ENCODE measurements around the gene GARIN5B. TPM values are rescaled to one million over a fixed set of nuclear protein-coding genes. Genes with fewer than 3 reads are reported as not detected.
A peak's percentile ranks its signal among the peaks of the same experiment; 100 is the strongest.
"Not testable (repeated sequence)": the region's sequence is repeated elsewhere in the genome, so short reads cannot be mapped to it uniquely, and the experiment has no call there.

GARIN5B gene
- total RNA-seq, 6 donors from 2014 or later, result not detected

- TF ChIP-seq POLR2A (IDR thresholded peaks at IDR 0.05) (no peak), EP300 (IDR thresholded peaks at IDR 0.05) (no peak), POLR2AphosphoS5 (IDR thresholded peaks at IDR 0.05) (no peak), CTCF (IDR thresholded peaks at IDR 0.05) (no peak)
- DNase-seq, result no peak
- Histone ChIP-seq H3K27ac (no peak overlapping the region), H3K4me1 (peaks cover 13 to 28% (median 15%) of the 10 kb centered on the region in 4 donors), H3K27me3 (no peaks in the 10 kb centered on the region), H3K36me3 (peaks cover 4 to 48% (median 40%) of the 10 kb centered on the region in 4 donors), H3K4me3 (no peak overlapping the region), H3K9me3 (no peaks in the 10 kb centered on the region)
- WGBS, 2 donors, result 75 to 100% methylated on average over 2 of the region's 2 CpGs
- no peak for ATAC-seq (ENCODE audit: low FRiP score in 2 of 2)
Measured at GRCh38 chr19:55402509-55402908, 39.4 kb upstream of the GARIN5B start.

GRCh38 chr19:55401390-55401789, 38.3 kb upstream of the GARIN5B start:
- Histone ChIP-seq H3K36me3 (peaks cover 4 to 48% (median 40%) of the 10 kb centered on the region in 4 donors), H3K4me1 (peaks cover 5 to 19% (median 8%) of the 10 kb centered on the region in 4 donors)
- 92% methylated on average over 11 of the region's 28 CpGs; no CpG with 5 or more reads in 1 of the 2 donors for WGBS, 2 donors
- DNase-seq; H3K9me3 ChIP-seq; H3K27ac ChIP-seq; ATAC-seq (ENCODE audit: low FRiP score in 2 of 2); H3K4me3 ChIP-seq; H3K27me3 ChIP-seq: not testable (repeated sequence)

GRCh38 chr19:55400281-55401087, 37.4 kb upstream of the GARIN5B start:
- H3K27ac ChIP-seq, result no peak overlapping the region
- peaks cover 0 to 10% (median 2%) of the 10 kb centered on the region in 4 donors for H3K4me1 ChIP-seq
- TF ChIP-seq POLR2A (IDR thresholded peaks at IDR 0.05) (no peak), EP300 (IDR thresholded peaks at IDR 0.05) (no peak), POLR2AphosphoS5 (IDR thresholded peaks at IDR 0.05) (no peak), CTCF (IDR thresholded peaks at IDR 0.05) (no peak)
- DNase-seq (no peak), ATAC-seq (ENCODE audit: low FRiP score in 2 of 2) (no peak)
- WGBS, 2 donors, result 87 to 89% methylated on average over 14 of the region's 14 CpGs
- H3K4me3 ChIP-seq, result no peak overlapping the region
- H3K27me3 ChIP-seq, result no peaks in the 10 kb centered on the region
- peaks cover 4 to 46% (median 38%) of the 10 kb centered on the region in 4 donors for H3K36me3 ChIP-seq
- no peaks in the 10 kb centered on the region for H3K9me3 ChIP-seq

- no peak for TF ChIP-seq POLR2AphosphoS5 (IDR thresholded peaks at IDR 0.05)
- no peak for TF ChIP-seq POLR2A (IDR thresholded peaks at IDR 0.05)
- TF ChIP-seq EP300 (IDR thresholded peaks at IDR 0.05), result no peak
- no peak for TF ChIP-seq CTCF (IDR thresholded peaks at IDR 0.05)
- ATAC-seq (ENCODE audit: low FRiP score in 2 of 2), result peak in 1 of 2 donors; percentile 26
- DNase-seq, result peak in 1 of 2 donors; percentile 52
- H3K27me3 ChIP-seq, result no peaks in the 10 kb centered on the region
- WGBS, 2 donors, result 58 to 70% methylated on average over 10 to 12 of the region's 12 CpGs
- peaks cover 4 to 33% (median 26%) of the 10 kb centered on the region in 4 donors for H3K36me3 ChIP-seq
- H3K4me3 ChIP-seq, result peak overlapping the region in 1 of 4 donors; percentile 10
- H3K4me1 ChIP-seq, result peaks cover 0 to 8% (median 1%) of the 10 kb centered on the region in 4 donors
- no peaks in the 10 kb centered on the region for H3K9me3 ChIP-seq
- peak overlapping the region in 3 of 4 donors; percentile 10 to 55 (median 15) for H3K27ac ChIP-seq
Measured at GRCh38 chr19:55398200-55398925, 35.3 kb upstream of the GARIN5B start.

Data from upper lobe of left lung (tissue), 6 donors.